GM19468 (cell line): ENCODE data around the gene TM9SF1.

Experiments used
- ATAC-seq: cut with Tn5 transposase; IDR thresholded peaks from one replicate; pipeline ENCODE4 v1.9.1; 2021; ENCODE audit warnings: mild to moderate bottlenecking, moderate library complexity, moderate number of reproducible peaks; ENCODE audit not compliant: unreplicated experiment; ENCODE audit errors: extremely low read depth

TM9SF1 gene

GRCh38 chr14:24139272-24139934 lies 55.8 kb downstream of the TM9SF1 start:
- no peak for ATAC-seq
